Activated CD8-positive, alpha-beta memory T cell treated with anti-CD3 and anti-CD28 coated beads for 1 hour (primary cell): ENCODE measurements around the gene EPB41L4A.

Experiments used
- DNase-seq, 2 donors: peaks; one replicate each; pipeline ENCODE4 v3.0.0-alpha.2; 2020; ENCODE audit warnings: low read depth in 1 of 2; ENCODE audit errors: extremely low read depth in 1 of 2

The EPB41L4A gene

DNA sequence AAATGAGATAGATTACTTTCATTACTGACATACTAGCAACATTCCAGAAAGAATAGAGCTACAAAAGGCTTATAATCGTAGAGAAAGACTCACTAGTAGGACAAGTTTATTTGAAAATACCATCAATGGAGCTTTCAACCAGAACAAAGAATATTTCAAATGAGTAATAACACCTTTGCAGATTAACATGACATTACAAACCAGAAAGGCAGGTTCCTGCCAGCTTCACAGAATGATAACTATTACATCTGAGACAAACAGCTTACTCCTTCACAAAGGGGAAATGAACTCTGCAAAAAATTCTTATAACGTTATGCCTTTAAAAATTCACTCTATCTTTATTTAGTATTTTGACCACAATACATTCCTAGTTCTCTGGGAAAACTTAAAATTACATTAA lies 103.1 kb downstream of the EPB41L4A start:
- no peak for DNase-seq

DNA sequence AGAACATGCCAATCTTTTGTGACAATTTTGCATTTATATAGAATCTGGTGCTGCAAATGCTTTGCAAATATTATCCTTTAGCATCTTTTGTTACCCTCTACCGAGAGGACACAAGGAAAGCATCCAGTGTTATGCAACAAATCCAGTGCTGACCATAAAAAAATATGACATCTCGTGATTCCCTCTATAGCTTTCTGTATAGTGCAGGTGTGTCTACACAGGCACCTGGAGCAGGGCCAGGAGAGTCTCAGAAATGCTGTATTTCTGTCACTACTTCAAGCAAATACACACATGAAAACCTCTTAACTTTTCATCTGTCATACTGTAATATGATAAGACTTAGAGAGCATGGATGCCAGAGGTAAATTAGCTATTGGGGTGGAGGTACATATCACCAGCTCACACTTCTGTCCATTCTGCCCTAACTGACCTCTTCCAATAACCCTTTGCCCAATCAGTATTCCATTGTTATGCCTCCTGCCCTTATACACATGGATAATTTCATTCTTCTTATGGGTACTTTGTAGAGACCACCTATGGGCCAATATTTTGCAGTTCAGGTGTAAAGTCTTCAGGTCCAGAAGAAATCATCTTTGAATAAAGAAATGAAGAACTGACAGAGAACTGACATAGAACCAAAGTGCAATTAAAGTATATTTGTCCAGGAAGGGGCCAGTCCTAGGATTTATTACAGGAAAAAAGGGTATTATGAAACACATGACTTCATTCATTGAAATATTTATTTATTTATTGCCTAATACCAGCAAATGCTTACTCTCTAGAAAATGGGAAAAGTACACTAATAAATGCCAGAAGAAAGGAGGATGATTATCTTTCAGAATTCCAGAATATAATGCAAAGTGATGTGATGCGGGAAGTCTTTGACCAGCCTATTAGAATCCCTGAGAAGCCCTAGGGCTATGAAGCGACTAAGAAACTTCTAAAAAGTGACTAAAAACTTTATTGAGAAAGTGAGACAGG lies 106.5 kb downstream of the EPB41L4A start:
- no peak for DNase-seq

DNA sequence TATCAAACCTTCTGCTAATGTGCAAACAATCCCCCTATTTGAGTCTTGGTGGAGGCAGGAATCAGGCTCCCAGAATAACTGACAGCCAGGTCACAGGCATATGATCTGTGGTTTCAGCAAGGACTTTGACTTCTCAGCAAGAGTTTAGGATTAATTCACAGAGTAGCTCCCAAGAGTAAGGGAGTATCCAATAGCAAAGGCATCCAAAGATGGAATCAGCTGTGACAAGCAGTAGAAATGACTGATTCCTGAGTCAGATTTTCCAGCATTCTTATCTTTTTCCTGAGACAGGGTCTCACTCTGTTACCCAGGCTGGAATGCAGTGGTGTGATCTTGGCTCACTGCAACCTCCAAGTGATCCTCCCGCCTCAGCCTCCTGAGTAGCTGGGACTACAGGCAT lies 108.3 kb downstream of the EPB41L4A start:
- no peak for DNase-seq

DNA sequence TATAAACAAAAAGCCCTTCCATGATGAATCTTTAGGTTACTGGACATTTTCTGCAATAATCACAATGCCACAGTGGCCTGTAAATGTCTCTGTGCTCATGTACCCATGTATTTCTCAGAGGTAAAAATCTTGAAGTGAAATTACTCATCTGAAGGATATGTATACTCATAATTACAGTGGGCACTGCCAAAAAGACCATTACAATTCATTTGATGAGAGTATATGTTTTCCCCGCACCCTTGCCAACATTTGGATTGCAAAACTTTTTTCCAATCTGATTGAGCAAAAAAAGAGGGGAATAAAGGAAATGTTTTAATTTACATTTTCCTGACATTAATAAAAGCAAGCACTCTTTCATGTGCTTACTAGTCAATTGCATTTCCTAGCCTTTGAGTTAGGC lies 110.5 kb downstream of the EPB41L4A start:
- no peak for DNase-seq

DNA sequence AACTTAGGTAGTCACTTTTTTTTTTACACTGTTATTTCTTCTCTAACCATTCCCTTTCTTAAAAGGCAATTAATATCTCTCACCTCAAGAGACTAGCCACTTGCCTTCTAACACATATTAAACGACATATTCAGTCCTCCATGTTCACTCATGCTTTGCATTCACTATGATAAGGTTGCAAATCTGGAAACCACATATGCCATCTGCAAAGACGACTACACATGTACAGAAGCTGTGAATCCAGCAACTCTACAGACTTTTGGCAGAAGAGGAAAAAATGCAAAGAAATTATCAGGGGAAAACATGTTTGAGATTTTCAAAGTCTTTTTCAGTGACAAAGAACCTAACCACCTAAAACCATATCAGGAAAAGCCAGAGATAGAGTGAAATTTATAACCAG lies 112.1 kb downstream of the EPB41L4A start:
- no peak for DNase-seq

DNA sequence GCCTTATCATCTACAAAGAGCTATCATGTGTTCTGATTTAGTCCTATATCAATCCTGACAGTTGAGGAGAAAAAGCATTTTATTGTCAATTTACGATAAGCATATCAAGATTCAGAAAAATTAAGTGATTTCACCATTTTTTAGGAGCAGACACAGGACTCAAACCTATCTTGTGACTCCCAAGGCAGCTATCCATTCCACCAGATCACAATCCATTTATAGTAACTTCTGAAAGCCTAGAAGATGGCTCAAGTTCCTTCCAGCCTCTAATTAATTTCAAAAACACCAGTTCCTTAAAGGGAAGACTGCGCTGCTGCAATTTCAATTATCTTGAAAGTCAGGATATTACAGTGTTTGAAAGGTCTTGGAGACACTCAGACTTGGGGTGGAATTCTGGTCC lies 114.3 kb downstream of the EPB41L4A start:
- no peak for DNase-seq

DNA sequence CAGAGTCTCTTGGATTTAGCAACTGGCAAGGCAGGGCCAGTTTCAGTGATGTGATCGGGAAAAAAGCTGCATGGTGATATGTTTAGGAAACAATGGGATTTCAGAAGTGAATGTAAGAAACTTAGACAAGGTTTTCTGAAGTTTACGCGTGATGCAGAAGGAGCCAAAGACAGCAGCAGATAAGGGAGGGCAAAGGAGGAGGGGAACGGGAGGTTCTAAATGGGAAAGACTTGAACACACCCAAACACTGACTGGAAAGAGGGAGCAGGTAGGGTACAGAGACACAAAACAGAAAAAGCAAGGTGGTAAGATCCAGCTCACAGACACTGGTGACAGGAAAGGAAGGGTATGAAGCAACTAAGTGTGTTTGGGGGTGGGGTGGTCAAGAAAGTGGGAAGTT lies 115.4 kb downstream of the EPB41L4A start:
- no peak for DNase-seq

DNA sequence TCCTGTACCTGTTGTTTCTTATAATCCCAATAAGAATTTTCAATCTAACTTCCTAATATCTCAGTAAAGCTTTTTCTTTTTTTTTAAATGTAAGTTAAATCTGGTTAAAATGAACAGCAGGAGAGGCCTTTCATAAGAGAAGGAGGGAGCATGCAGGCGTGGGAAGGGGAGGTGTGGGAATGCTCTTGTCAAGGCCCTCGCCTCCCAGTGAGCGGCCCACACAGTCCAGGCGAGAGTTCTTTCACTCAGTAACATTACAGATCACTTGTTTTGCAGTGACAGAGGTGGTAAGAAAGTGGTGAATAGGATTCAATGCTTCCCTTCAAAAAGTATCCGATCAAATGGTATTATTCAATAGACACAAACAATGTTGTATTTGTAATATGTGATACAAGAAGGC lies 125.0 kb downstream of the EPB41L4A start:
- no peak for DNase-seq

DNA sequence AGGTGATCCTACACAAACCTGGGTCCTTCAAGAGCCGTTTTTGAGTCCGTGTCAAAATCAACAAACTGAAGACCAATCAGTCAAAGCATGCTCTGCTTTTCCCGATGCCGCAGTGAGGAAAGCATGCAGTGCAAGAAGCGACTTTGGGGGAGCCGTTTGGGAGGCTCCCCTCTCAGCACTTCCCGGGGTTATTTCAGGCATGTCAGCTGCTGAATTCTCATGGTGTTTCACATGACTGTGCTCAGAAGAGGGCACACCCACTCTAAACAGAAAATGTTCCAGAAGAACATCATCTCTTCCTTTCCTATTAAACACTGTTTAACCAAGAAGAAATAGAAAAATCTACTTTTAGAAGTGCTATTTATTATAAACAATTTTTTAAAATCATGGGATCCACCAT lies 125.5 kb downstream of the EPB41L4A start:
- no peak for DNase-seq

DNA sequence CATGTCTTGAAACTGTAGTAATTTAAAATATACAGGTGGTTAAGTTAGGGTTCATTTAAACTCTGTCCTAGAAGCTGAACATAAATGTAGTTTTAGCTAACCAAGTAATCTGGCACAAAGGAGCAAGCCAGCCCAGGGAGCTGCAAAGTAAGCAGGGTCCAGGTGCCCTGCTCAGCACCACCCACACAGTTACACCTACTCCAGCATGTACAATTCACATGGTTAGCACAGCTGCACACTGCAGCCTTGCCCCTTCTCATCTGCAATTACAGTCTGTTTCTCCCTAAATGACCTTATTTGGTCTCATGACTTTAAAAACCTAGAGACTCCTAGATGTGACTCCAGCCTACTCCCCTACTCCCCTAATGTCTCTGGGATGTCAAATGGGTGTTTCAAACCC lies 128.4 kb downstream of the EPB41L4A start:
- no peak for DNase-seq

DNA sequence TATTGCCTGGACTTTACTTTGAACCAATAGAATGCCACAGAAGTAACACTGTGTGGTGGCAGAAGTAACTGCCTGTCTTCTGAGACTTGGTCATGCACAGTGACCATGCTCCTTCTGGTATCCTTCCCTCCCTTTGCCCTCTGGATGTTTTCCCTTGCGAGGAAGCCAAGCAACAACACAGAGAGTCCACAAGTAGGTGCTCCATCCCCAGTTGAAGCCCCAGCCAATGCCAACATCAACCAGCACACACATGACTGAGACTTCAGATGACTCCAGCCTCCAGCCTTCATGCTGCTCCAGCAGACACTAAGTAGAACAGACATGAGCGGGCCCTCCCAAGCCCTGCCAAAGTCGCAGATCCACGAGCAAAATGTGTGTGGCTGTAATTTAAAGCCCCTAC lies 129.6 kb downstream of the EPB41L4A start:
- DNase-seq: no peak

DNA sequence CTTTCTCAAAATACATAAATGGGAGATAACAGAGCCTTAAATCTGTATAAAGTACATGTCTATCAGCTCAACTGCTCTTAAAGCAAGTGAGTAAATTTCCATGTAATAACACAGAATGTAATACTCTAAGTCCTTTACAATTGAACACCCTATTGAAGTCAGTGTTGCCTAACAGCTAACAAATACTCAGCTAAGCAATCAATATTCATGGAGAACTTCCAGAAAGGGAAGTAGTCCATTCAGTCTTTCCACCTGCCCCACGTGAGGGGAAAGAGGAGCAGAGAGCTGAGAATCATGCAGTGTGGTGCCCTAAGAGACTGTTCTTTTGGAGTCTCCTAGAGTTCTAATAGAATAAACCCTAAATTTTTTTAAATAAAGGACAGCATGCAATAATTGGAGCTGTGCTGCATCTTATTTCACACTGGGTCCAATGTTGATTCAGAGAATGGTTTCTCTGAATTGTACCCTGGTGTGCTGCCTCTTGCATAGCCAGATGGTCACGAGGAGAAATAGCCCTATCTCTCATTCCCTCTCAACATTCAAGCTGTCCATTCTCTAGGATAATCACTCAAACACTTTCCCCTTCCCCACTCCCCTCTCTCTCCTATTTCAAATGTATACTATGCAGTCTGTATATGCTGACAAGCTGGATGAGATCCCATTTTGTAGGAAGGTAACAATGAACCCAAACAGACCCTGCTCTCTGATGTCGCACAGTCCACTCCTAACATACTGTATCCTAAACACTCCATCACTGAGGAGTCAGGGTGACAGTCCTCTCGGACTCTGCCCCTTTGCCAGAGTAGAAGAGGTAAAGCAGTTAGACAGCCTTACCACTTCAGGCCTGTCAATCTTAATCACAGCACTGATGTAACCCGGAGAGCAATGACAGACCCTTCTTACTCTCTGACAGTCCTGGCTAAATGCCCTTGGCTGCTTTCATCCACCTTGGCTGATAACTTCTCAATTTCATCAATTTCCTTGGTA lies 134.8 kb downstream of the EPB41L4A start:
- DNase-seq: no peak

DNA sequence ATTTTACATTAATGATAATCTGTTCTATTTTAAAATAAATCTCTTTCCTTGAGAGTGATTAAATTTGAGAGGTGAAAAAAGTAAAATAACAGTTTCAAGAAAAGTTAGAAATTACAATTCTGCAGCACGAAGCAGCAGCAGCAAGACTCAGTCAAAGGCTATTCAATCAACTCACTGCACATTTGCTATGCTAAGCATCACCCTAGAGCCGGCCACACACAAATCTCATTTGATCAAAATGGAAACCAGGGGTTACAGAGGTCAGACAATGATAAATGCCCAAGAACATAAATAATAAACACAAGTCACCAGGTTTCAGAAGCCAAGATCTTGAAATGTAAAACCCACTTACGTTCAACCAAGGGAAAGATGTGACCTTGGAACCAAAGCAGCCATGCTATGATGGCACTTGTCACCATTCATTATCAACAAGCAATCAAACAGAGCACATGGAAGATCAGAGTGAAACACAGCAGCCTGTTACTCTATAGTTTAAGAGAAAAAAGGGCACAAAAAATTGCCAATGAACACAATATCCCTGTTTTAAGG lies 136.0 kb downstream of the EPB41L4A start:
- no peak for DNase-seq

DNA sequence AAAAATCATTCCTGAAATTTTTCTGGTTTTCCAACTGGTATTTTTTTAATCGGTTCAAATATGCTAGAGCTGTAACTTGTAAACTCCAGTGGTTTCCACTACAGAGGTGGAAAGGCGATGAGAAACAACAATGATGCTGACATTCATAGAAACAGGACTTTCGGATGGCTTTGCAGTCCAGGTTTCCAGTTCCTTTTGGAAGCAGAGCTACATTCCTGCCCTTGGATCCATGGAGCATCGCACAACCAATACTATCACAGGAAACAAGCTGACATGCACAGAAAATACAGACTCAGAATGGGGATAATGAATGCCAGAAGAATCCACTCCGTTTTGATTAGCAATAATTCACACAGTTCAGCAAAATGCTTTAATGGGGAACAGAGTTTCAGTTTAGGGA lies 140.0 kb downstream of the EPB41L4A start:
- DNase-seq: no peak

DNA sequence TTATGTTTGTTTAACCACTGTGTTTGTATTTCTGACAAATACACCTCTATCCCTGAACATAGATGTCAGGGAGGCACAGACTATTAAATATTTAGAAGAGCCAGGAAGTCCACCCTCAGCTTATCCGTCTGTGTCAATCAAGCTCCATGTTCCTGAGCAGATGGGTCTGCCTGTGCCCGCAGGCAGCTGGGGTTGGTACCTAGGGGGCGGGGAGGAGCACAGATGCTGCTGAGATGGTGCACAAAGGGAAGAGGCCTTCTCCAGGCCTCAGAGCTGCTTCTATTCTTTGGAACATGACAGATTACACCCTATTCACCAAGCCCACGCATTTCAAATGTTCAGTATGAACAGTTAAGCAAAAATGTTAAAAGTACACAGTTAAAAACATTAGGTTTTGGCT lies 142.1 kb downstream of the EPB41L4A start:
- no peak for DNase-seq

DNA sequence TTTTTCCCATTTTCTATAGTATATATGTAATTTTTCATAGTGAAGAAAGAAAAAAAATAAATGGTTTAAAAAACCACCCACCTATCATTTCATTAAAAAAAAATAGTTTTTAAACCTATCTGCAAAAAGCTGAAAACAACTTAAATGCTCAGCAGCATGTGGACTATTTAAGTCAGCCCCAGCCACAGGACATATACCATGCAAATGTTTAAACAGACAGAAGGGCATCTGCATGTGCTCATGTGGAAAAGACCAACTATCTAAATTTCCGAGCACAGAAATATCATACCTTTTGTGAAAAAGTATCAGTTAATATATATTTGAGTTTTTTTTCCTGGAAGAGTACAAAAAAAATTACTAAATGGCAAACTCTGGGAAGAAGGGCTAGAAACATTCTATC lies 143.4 kb downstream of the EPB41L4A start:
- DNase-seq: no peak

DNA sequence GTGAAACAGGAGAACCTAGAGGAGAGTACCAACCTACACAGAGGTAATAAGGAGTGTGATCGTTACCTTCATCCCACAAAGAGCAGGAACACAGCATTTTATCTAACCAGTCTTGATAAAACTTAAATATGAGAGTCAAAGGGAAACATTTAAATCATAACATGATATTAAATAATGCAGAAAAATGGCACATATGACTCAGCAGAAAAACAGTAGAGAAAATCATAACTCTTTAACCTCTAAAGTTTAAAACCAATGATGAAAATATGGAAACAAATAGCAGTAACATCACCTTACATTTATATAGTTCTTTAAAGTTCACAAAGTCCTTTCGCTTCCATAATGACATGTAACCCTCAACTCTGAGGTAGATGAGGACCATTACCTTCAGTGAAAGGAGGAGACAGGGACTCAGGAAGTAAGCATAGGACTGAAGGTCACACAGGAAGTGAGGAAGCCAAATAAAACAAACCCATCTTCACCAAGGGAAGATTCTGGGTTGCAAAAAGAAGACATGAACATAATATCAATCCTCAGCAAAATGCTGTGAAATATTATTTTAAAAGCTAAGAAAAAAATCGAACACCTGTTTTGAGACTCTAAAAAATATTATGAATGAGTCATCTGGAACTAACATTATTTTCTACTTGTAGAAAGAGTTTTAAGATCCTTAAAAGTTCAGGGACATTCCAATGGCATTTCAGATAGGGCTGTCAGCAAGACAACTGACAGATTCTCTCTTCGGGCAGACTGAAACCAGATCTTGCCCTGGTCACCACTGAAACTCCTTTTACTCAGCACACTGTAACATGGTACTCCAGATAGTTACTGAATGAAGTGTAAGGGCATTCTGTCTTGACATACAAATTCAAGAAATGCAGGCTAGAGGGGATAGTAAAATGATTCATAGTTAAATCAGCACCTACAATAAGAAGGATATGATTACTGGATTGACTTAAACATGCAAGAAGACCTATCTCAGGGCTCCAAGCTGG lies 148.5 kb downstream of the EPB41L4A start:
- DNase-seq: no peak

DNA sequence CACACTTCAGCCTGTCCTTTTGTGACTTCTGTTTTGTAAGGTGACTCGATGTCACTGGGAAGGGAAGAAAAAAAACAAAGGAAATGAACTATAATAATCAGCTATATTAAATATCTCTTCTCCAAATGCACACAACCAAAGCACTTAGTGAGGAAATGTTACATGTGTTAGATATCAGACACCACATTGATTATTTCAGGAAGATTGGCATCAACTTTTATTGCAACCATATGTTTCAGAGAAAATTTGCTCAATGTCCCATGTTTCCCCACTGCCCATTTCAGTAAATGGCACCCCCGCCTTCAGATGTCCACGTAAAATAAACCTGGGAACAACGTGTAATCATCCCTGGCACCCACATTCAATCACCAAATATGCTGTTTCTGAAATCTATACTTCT lies 151.8 kb downstream of the EPB41L4A start:
- DNase-seq: no peak

DNA sequence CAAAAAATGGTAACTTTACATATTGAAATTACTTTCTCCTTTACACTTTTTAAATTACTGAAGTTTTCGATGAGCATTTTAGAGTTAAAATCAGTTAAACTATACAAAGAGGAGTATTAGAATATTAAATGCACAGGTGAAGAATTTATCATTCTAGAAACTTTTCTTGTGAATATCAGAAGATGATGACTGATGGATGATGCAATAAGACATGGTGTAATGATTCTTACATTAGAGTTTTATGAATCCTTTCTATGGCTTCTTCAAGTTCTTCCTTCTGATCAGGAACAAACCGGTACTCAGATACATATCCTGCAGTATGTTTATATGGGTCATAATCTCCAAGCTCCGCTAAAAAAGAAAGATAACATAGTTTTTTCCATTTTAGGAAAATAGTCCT lies 154.4 kb downstream of the EPB41L4A start:
- DNase-seq: no peak

DNA sequence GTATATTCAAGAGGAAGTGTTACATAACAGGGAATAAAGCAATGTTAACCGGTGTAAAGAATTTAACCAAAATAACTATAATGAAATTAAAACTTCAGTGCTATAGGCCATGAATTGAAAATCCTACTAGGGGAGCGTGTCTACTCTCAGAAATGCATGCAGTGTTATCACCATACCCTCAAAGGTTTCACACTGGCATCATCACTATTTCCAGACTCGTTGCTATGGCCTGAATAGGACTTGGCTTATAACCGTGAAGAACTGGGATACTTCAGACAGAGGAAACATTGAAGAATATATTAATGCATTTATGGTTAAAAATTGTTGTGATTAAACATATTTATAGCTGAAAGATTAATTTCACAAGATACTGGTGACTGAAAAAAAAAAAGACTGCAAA lies 154.9 kb downstream of the EPB41L4A start:
- no peak for DNase-seq
